ENCODE data around the gene CTCFL. TPM values are rescaled to one million over a fixed set of nuclear protein-coding genes. Genes with fewer than 3 reads are reported as not detected.

CTCFL gene
- total RNA-seq, 2 donors from 2014 or later, result not detected

DNA sequence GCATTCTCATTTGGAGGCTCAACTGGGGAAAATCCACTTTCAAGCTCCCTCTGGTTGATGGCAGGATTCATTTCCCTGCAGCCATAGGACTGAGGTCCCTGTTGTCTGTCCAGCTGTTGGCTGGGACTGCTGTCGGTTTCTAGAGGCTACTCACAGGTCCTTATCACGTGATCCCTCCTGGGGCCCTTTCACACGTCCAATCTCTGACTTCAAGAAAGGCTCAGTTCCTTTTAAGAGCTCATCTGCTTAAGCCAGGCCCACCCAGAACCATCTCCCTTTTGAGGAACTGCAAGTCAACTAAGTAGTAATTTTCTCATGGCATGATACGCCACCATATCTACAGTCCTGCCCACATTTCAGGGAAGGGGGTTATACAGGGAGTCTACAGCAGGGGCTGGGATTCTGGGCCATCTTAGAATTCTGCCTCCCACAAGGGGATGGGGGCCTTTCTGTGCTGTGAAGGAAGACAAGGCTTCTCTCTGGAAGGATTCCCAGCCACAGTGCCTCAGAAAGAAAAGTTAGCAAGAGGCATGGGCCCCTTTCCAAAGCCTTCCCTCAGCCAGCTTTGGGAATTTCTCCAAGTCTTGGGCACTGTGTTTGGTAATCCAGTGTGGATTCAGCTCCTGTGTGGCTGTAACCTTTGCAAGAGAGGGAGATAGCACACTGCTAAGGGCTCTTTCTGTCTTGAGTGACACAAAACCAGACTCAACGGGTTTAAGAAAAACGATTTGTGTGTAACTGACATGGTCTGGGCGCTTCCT is 66.4 kb downstream of the CTCFL start:
- intact Hi-C loops (cut with DNase I), result no loop called here
- ATAC-seq (no peak), DNase-seq (peak in 2 of 4 donors; percentile 30 to 75)
- no peaks in the 10 kb centered on the region for H3K4me1 ChIP-seq
- no peaks in the 10 kb centered on the region for H3K9me3 ChIP-seq
- no peaks in the 10 kb centered on the region for H3K36me3 ChIP-seq (replicated peaks in 1 of 2; ENCODE audit: insufficient read depth in 1 of 2, low read depth in 2 of 2)
- no peaks in the 10 kb centered on the region for H3K27me3 ChIP-seq
- H3K4me3 ChIP-seq, result no peak overlapping the region
- TF ChIP-seq, protein P1, sequence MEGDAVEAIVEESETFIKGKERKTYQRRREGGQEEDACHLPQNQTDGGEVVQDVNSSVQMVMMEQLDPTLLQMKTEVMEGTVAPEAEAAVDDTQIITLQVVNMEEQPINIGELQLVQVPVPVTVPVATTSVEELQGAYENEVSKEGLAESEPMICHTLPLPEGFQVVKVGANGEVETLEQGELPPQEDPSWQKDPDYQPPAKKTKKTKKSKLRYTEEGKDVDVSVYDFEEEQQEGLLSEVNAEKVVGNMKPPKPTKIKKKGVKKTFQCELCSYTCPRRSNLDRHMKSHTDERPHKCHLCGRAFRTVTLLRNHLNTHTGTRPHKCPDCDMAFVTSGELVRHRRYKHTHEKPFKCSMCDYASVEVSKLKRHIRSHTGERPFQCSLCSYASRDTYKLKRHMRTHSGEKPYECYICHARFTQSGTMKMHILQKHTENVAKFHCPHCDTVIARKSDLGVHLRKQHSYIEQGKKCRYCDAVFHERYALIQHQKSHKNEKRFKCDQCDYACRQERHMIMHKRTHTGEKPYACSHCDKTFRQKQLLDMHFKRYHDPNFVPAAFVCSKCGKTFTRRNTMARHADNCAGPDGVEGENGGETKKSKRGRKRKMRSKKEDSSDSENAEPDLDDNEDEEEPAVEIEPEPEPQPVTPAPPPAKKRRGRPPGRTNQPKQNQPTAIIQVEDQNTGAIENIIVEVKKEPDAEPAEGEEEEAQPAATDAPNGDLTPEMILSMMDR (IDR thresholded peaks at IDR 0.05), result no peak
- TF ChIP-seq POLR2A (IDR thresholded peaks at IDR 0.05), result no peak
- H3K27ac ChIP-seq, result no peak overlapping the region
- 53 to 66% methylated on average over 7 of the region's 7 CpGs for WGBS, 2 donors

DNA sequence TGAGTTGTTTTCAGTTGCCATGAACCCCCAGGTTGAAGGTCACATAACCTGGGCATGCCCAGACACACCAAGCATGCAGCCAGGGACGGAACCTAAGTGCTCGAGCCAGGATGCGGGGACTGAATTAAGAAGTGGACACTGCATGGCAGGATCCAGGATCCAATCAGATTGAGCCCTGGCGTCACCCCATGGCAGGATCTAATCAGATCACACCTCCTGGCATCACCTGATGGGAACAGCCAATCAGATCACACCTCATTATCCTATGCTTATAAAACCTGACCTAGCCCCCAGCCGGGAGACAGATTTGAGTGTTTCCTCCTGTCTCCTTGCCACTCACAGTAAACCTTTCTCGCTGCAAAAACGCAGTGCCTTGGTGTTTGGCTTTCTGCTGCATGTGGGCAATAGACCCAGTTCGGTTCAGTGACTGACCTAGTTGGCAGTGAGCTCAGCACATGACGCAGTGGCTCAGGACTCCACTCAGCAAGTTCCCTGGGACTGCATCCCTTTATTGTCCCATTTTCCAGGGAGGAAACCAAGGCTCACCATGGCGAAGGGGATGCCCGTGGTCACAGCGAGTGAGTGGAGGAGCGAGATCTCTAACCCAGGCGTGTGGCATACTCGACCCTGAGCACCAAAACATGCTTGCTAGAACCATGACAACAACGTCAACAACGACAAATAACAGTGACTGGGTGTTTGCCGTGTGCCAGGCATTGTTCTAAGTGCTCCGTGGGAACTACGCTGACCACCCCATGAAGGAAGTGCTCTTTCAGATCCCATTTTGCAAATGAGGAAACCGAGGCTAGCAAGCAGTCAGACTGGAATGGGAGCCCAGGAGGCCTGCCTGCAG is 67.5 kb downstream of the CTCFL start:
- no peaks in the 10 kb centered on the region for H3K9me3 ChIP-seq
- no peaks in the 10 kb centered on the region for H3K4me1 ChIP-seq
- H3K4me3 ChIP-seq, result no peak overlapping the region
- ATAC-seq, result no peak
- 73 to 80% methylated on average over 16 to 21 of the region's 21 CpGs for WGBS, 2 donors
- no peak for DNase-seq
- TF ChIP-seq, protein P1 (IDR thresholded peaks at IDR 0.05), result no peak
- no peak for TF ChIP-seq POLR2A (IDR thresholded peaks at IDR 0.05)
- no peaks in the 10 kb centered on the region for H3K36me3 ChIP-seq (replicated peaks in 1 of 2; ENCODE audit: insufficient read depth in 1 of 2, low read depth in 2 of 2)
- H3K27ac ChIP-seq, result no peak overlapping the region
- no peaks in the 10 kb centered on the region for H3K27me3 ChIP-seq
- intact Hi-C loops (cut with DNase I), result no loop called here

DNA sequence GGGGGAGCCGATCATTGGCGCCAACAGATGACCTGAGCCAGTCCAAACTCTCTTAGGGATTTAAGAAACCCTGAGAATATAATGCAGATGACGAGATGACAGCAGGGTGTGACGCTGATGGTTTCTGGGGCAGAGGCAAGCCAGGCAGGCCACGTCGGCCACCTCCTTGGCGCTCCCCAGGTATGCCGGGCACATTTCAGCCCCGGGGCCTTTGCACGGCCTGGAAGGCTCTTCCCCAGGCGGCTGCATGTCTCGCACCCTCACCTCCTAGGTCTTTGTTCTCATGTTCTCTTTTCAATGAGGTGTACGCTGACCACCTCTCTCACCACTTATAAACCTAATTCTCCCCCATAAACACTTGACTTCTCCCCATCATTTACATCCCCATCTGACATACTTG is 68.8 kb downstream of the CTCFL start:
- Histone ChIP-seq H3K9me3 (no peaks in the 10 kb centered on the region), H3K4me1 (no peaks in the 10 kb centered on the region), H3K4me3 (no peak overlapping the region), H3K27ac (no peak overlapping the region), H3K36me3 (replicated peaks in 1 of 2; ENCODE audit: insufficient read depth in 1 of 2, low read depth in 2 of 2) (no peaks in the 10 kb centered on the region), H3K27me3 (no peaks in the 10 kb centered on the region)
- intact Hi-C loops (cut with DNase I), result no loop called here
- WGBS, 2 donors, result 80 to 93% methylated on average over 12 to 13 of the region's 13 CpGs
- TF ChIP-seq, protein P1 (IDR thresholded peaks at IDR 0.05), result no peak
- no peak for TF ChIP-seq POLR2A (IDR thresholded peaks at IDR 0.05)
- no peak for ATAC-seq
- no peak for DNase-seq

DNA sequence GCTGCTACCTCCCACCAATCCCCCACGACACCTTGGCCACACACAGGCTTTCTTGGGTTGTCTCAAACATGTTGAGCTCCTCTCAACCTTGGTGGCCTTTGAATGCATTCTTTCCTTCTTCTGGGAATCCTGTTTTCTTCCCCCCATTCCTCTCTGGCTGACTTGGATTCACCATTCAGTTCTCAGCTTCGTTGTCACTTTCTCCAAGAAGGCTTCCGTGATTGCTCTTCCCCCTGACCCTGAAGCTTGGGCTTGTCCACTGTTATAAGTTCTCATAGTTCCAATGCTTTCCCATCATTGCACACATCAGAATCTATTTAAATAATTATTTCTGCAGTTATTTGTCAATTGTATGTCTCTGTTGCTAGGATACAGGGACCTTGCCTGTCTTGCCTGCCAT is 69.6 kb downstream of the CTCFL start:
- H3K36me3 ChIP-seq (replicated peaks in 1 of 2; ENCODE audit: insufficient read depth in 1 of 2, low read depth in 2 of 2), result no peaks in the 10 kb centered on the region
- 65 to 72% methylated on average over 3 of the region's 3 CpGs for WGBS, 2 donors
- H3K27me3 ChIP-seq, result no peaks in the 10 kb centered on the region
- H3K9me3 ChIP-seq, result no peaks in the 10 kb centered on the region
- intact Hi-C loops (cut with DNase I), result no loop called here
- no peak overlapping the region for H3K27ac ChIP-seq
- H3K4me3 ChIP-seq, result no peak overlapping the region
- no peaks in the 10 kb centered on the region for H3K4me1 ChIP-seq
- no peak for ATAC-seq
- TF ChIP-seq, protein P1 (IDR thresholded peaks at IDR 0.05), result no peak
- no peak for TF ChIP-seq POLR2A (IDR thresholded peaks at IDR 0.05)
- no peak for DNase-seq
